Brain microvascular endothelial cell (primary cell): ENCODE results near the gene PNPO.

Experiments used
- DNase-seq: peaks from one replicate; pipeline ENCODE4 v3.0.0-alpha.2; 2020
- H3K27ac ChIP-seq: fragments of 250-450 bp; sonication (Bioruptor Pico); 2 replicates; pipeline ENCODE4 v1.5.1; 2020; ENCODE audit warnings: mild to moderate bottlenecking, moderate library complexity
- H3K27me3 ChIP-seq: fragments of 250-450 bp; sonication (Bioruptor Pico); replicated peaks from 2 replicates; pipeline ENCODE4 v1.5.1; 2020; ENCODE audit warnings: mild to moderate bottlenecking
- H3K36me3 ChIP-seq: fragments of 250-450 bp; sonication (Bioruptor Pico); replicated peaks from 2 replicates; pipeline ENCODE4 v1.5.1; 2020; ENCODE audit warnings: mild to moderate bottlenecking
- H3K4me3 ChIP-seq: 2 replicates; pipeline ENCODE4 v1.5.1; 2011; ENCODE audit warnings: low read depth, mild to moderate bottlenecking, control low read depth, low read length, moderate library complexity
- CTCF ChIP-seq: IDR thresholded peaks from 2 replicates; pipeline ENCODE4 v1.5.1; 2011; ENCODE audit warnings: low read depth, mild to moderate bottlenecking, moderate library complexity, low read length, control low read depth, inconsistent platforms; ENCODE audit errors: missing control alignments
- in situ Hi-C: cut with HindIII; loops from 2 replicates; pipeline ENCODE4 v1.10.0; 2017; ENCODE audit warnings: low sequenced_read_pairs, low pct_ligation_motif_present

The PNPO gene

DNA sequence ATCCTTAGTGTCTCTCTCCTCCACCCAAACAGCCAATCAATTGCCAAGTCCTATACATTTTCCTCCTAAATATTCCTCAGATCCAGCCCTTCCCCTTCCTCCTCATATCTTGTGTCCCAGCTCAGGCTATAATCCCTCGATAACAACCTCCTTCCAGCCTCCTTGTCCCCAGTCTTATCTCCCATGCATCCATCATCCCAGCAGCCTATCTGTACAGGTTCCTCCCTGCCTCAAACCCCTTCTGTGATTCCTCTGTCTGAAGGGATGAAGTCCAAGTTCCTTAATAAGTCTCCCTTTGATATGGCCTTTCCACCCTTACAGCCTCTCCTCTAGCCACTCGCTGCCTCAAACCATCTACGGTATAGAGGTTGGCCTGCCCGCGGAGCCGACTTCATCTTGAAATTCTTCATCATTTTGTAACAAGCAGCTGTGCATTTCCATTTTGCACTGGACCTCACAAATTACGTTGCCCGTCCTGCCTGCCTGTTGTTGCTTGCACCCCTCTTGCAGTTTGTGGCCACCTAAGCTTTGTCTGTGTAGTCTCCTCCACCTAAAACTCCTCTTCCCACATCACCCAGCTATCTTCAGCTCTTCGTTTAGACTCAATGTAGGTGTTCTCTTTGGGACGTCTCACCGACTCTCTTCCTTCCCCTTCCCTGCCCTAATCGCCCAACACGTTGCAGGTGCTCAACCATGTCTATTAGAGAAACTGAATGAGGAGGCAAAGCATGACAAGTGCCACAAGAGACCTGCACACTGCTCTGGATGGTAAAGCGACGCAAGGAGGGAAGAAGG lies 28.8 kb downstream of the PNPO start:
- Histone ChIP-seq H3K4me3 (peak overlapping the region; percentile 39), H3K27me3 (no peaks in the 10 kb centered on the region), H3K36me3 (peaks cover under 1% of the 10 kb centered on the region), H3K27ac (no peak overlapping the region)
- in situ Hi-C loops, result no loop called here
- no peak for TF ChIP-seq CTCF
- no peak for DNase-seq

DNA sequence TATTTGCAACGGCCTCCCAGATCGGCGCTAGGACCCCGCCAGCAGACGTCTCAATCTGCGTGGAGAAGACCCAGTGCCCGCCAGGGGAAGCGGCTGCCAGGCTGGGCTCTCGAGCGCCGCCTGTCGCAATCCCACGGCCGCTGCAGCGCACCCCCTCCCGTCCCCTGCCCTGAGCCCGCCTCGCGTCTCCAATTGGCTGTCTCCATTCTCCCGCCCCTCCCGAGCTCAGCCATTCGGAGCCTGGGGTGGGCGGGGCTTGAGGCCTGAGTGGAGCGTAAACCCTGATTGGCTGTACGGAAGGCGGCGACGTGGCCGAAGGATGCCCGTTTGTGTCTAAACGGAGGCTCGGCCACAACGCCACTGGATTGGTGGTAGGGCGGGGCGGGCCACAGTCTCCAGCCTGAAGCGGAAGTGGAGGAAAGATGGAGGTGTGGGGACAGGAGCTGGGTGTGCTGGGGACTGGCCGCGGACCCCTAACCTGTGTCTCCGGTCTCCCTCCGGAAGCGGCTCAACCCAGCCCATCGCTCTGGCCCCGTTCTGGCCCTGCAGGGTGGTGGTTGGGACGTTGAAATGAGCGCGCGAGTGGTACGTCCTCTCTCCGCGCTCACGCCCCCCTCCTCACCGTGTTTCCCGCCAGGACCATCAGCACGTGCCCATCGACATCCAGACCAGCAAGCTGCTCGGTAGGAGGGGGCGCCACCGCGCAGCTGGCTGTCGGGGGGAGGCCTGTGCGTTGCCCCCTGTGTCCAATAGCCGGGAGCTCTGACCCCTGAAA lies 29.5 kb downstream of the PNPO start, which contains the start of gene CDK5RAP3:
Gene CDK5RAP3 (plus strand): TSS at position 389 of the 775 bp plus-strand sequence. CDS start 34 bp downstream, at position 423.
- DNase-seq, result peak; percentile 99
- H3K4me3 ChIP-seq, result peak within 1 kb of the TSS; percentile 89
- TF ChIP-seq CTCF, result peak; percentile 89
- H3K27ac ChIP-seq, result peak within 1 kb of the TSS; percentile 61
- in situ Hi-C loops, result no loop called here
- peaks cover 5% of the 10 kb centered on the region for H3K36me3 ChIP-seq
- H3K27me3 ChIP-seq, result no peaks in the 10 kb centered on the region

- no peak for DNase-seq
- no peaks in the 10 kb centered on the region for H3K27me3 ChIP-seq
- TF ChIP-seq CTCF, result no peak
- H3K4me3 ChIP-seq, result no peak overlapping the region
- H3K36me3 ChIP-seq, result peaks cover 24% of the 10 kb centered on the region
- in situ Hi-C loops, result no loop called here
- H3K27ac ChIP-seq, result no peak overlapping the region
These were observed 32.2 kb downstream of the PNPO start for GRCh38 chr17:47973541-47973940.

GRCh38 chr17:47975189-47975822 lies 33.9 kb downstream of the PNPO start:
- peaks cover 40% of the 10 kb centered on the region for H3K36me3 ChIP-seq
- in situ Hi-C loops, result no loop called here
- TF ChIP-seq CTCF, result no peak
- no peaks in the 10 kb centered on the region for H3K27me3 ChIP-seq
- H3K4me3 ChIP-seq, result no peak overlapping the region
- no peak overlapping the region for H3K27ac ChIP-seq
- DNase-seq, result no peak

DNA sequence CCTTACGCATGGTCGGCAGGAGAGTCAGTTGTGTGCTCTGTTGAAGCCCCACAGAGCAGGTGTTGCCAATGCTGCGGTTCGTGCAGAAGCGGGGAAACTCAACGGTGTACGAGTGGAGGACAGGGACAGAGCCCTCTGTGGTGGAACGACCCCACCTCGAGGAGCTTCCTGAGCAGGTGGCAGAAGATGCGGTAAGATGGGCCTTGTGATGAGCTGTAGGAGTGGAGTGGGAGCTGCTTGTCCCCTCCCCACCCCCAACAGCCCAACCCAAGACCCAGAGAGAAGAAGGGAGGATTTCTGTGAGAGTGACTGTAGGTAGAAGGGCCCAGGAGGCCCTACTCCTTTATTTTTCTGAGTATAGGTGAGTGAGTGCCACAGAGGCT lies 34.4 kb downstream of the PNPO start:
- Histone ChIP-seq H3K4me3 (no peak overlapping the region), H3K36me3 (peaks cover 45% of the 10 kb centered on the region), H3K27me3 (no peaks in the 10 kb centered on the region), H3K27ac (no peak overlapping the region)
- no peak for DNase-seq
- in situ Hi-C loops, result no loop called here
- TF ChIP-seq CTCF, result no peak
